Smooth muscle cell of trachea (primary cell): ENCODE results near the gene PTP4A2. TPM values are rescaled to one million over a fixed set of nuclear protein-coding genes. Genes with fewer than 3 reads are reported as not detected.

Source experiments
- total RNA-seq: library from RNA; depleted of rRNA; stranded (reverse); fragments of >200 nt; gene quantifications from 2 replicates; pipeline ENCODE4 v1.2.1, GENCODE V29; 2014

Gene PTP4A2
- 312 and 322 TPM in 2 replicates for total RNA-seq

DNA sequence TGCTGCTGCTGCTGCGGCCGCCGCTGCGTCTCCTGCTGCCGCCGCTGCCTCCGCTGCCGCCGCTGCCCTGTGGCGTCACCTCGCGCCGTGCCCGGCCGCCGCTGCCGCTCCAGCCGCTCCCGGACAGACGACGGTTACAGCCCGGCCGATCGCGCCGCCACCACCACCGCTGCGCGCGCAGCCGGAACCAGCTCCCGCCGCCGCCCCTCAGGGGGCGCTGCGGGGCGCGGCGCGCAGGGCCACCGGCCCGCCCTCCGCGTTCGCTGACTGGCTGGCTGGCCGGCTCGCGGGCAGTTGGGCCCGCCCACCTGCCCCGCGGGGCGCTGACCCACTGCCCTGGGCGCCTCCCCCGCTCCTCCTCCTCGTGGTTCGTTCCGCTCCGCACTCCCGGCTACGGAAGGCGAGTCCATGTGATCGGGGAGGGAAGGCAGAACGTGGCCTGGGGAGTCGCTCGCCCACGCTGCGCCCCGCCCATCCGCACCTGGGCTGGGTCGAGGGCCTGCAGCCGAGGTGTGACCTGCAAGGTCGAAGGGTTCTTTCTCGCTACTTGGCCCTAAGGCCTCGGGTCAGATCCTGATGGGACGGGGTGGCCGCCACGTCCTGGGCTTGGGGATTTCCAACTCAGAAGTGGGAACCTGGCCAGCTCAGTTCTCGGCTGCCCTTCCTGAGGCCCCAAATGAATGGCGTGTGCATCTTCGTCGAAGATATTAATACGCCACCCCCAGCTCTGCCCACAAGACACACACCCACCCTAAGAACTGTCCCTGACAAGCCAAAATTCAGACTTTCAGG is at the start of gene PTP4A2:
Gene PTP4A2, minus strand, starts transcription at position 185 of the 792 bp plus-strand sequence. CDS start 19,303 bp downstream, outside the sequence.

Other genes with a start within 250 kb of the PTP4A2 start
- 80.1 and 116 TPM in 2 replicates for gene COL16A1, start 234.4 kb downstream of the PTP4A2 start, total RNA-seq
- gene ADGRB2, start 174.0 kb downstream of the PTP4A2 start, total RNA-seq: 7.4 and 25.0 TPM in 2 replicates
- 61.5 and 76.4 TPM in 2 replicates for gene SPOCD1, start 122.3 kb downstream of the PTP4A2 start, total RNA-seq
- gene KHDRBS1, start 75.5 kb upstream of the PTP4A2 start, total RNA-seq: 52.9 and 108 TPM in 2 replicates
- 5.5 and 7.1 TPM in 2 replicates for gene TMEM39B, start 134.6 kb upstream of the PTP4A2 start, total RNA-seq
- 39.9 and 47.5 TPM in 2 replicates for gene KPNA6, start 169.7 kb upstream of the PTP4A2 start, total RNA-seq
- gene TXLNA, start 241.3 kb upstream of the PTP4A2 start, total RNA-seq: 81.4 and 120 TPM in 2 replicates